ENCODE measurements around the gene FBRSL1.

FBRSL1 gene

GRCh38 chr12:132511516-132512196, 21.7 kb downstream of the FBRSL1 start:
- no peak for DNase-seq (ENCODE audit: low read depth)

DNA sequence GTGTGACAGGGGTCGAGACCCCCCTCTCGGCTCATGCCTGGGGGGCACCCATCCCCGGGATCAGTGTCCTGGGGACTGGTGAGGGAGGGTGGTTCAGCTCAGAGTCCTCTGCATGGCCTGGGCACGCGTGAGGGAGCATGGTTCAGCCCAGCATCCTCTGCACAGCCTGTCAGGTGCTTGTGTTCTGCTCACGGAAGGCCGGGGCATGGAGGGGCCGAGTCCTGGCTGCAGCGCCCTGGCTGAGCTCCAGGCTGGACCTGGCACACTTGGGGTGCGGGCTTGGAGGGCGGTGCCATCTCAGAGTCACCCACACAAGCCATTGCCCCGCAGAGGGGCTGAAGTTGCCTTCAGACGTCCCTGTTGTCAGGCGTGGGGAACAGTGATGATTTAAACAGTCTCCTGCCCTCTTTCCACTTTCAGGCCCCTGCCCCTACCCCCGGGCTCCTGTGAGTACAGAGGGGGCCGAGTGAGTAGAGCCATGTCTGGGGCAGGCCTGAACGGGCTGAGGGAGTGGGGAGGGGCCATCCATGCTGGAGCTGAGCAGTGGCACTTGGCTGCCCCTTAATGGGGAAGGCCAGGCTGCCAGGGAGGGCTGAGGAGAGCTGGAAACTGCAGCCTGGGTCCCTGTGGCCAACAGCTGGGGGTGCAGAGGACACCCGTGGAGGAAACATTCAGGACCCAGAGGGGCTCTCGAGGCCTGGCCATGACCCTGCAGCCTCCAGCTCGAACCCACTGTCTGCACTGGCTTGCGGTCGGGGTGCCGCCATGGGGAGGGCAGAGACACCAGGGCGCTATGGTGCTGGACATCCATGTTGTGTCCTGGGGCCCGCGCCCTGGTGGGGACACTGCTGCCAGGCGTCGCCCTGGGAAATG, 22.5 kb downstream of the FBRSL1 start:
- DNase-seq (ENCODE audit: low read depth): no peak

GRCh38 chr12:132513070-132513398, 23.1 kb downstream of the FBRSL1 start:
- peak; percentile 26 for DNase-seq (ENCODE audit: low read depth)

- DNase-seq (ENCODE audit: low read depth): no peak
Measured at GRCh38 chr12:132513458-132514135, 23.6 kb downstream of the FBRSL1 start.

DNA sequence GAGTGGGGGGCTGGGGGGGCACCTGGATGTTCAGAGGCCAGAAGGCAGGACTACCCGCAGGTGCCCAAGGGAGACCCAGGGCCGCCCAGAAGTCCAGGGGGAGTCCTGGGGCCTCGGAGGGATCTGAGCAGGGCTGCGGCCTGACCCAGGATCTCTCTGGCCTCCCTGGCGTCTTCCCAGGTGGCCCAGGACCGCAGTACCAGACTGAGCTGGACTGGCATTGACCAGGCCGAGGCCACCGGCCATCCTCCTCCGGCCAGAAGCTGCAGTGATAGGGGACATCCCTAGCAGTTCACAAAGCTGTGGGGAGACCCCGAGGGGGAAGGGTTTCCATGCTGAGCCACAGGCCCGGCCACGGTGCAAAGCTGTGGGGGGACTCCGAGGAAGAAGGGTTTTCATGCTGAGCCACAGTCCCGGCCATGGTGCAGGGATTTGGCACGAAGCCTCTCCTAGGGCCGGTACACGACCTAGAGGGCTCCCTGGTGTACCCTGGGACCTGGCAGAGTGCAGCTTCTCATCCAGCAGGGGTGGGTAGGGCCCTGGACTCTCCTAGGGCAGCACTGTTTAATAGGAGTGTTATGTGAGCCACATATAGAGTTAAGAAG, 24.4 kb downstream of the FBRSL1 start:
- DNase-seq (ENCODE audit: low read depth): no peak

DNA sequence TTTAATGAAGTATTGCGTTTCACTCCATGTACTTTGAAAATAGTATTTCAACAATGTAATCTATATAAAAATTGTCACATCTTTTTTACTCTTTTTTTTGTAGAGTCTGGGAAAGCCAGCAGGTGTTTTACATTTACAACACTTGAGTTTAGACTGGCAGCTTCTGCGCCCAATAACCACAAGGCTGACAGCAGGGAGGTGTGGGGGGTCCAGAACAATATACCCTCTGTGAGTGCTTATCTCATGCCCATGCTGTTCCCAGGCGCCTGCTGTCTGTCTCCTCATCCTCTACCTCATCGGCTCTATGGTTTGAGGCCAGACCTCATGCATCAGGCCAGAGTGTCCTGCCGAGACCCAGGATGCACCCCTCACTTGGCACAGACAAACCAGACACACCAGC, 24.9 kb downstream of the FBRSL1 start:
- DNase-seq (ENCODE audit: low read depth): no peak

DNA sequence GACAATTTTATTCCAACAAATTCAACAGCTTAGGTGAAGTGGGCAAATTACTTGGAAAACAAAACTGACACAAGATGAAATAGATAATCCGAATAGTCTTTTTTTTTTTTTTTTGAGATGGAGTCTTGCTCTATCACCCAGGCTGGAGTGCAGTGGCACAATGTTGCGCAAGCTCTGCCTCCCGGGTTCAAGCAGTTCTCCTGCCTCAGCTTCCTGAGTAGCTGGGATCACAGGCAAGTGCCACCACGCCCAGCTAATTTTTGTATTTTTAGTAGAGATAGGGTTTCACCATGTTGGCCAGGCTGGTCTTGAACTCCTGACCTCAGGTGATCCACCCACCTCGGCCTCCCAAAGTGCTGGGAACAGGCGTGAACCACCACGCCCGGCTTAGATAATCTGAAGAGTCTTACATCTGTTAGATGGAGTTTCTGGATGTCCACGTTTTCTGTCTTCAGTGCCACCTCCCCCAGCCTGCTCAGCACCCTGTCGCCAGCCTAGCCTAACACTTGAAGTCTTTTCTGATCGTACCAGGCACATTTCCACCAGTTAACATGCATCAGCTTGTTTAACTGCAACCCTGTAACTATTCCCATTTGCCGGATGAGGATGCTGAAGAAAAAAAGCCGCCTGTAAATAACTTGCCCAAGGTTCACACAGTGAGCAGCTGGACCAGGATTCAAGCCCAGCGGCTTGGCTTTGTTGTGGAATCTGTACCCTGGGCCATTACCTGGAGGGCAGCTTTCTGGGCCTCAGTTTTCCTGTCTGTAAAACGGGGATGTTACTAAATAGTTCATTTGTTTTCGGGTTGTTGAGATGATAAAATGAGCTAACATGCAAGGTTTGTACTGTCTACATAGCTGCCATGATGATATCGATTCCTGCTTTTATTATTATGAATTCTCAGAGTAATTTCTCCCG, 26.4 kb downstream of the FBRSL1 start:
- no peak for DNase-seq (ENCODE audit: low read depth)

- no peak for DNase-seq (ENCODE audit: low read depth)
Measured at GRCh38 chr12:132517013-132517739, 27.2 kb downstream of the FBRSL1 start.

DNA sequence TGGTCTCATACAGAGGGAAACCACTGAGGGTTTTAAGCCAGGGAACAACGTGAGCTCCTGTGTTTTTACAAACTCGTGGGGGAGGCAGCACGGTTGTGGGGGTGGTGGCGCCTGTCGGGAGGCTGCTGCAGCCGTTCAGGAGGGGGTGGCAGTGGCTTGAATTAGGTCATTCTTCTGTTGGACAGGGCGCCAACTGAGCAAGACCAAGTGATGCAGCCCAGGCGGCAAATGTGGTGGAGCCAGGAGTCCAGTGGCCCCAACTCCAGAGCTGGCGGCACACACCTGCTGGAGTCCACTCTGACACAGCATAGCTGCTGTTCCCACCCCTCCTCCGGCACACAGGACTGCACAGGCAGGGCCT, 27.8 kb downstream of the FBRSL1 start:
- no peak for DNase-seq (ENCODE audit: low read depth)

DNA sequence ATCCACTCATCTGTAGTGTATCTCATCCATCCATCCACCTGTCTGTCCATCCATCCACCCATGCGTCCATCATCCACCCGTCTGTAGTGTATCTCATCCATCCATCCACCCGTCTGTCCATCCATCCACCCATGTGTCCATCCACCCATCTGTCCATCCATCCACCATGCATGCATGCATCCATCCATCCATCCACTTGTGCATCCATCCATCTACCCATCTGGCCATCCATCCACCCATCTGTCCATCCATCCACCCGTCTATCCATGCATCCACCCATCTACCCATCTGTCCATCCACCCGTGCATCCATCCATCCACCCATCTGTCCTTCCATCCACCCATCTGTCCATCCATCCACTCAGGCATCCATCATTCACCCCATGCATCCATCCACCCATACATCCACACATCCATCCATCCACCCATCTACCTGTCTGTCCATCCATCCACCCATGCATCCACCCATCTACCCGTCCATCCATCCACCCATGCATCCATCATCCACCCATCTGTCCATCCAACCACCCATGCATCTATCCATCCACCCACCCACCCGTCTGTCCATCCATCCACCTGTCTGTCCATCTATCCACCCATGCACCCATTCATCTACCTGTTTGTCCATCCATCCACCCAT, 28.5 kb downstream of the FBRSL1 start:
- DNase-seq (ENCODE audit: low read depth): no peak

GRCh38 chr12:132520421-132521199, 30.7 kb downstream of the FBRSL1 start:
- no peak for DNase-seq (ENCODE audit: low read depth)

DNA sequence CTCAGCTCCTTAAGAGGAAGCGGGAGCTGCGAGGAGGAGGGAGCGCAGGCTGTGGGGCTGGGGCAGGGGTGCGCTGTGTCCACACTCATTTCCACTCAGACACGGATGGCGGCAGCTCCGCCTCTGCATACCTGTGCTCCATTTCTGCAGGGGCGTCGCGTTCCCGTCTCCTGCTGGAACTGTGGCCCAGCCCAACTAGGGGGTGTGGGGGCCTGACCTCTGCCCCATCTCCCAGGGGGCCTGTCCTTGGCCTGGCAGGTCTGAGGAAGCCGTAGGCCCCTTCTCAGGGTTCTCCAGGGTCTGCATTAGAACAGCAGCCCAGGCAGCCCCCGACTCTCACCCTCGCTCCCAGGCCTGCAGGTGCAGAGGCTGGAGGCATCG, 31.2 kb downstream of the FBRSL1 start:
- no peak for DNase-seq (ENCODE audit: low read depth)

DNA sequence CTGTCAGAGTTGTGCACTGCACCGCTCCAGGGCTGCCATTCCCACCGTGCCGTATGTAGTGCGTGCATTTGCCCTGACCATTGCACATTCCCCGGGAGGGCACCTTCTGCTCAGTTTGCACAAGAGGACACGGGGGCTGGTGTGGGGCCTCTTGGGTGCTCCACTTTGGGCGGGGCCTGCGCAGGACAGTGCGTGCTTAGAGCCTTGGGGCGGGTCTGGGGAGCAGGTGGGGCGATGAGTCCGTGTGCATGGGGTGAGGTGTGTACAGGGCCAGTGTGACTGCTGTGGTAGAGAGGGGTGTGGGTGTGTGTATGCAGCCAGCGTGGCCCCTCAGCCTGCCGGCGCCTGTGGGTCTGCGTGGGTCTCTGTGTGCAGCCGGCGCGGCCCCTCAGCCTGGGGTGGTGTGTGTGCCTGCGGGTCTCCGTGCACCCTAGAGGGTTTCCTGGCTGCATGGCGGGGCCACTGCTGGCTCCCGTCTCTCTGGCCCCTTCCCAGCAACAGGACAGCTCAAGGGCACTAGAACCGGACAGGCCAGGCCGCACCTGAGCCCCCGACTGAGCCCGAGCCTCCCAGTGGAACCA, 31.9 kb downstream of the FBRSL1 start:
- no peak for DNase-seq (ENCODE audit: low read depth)

DNA sequence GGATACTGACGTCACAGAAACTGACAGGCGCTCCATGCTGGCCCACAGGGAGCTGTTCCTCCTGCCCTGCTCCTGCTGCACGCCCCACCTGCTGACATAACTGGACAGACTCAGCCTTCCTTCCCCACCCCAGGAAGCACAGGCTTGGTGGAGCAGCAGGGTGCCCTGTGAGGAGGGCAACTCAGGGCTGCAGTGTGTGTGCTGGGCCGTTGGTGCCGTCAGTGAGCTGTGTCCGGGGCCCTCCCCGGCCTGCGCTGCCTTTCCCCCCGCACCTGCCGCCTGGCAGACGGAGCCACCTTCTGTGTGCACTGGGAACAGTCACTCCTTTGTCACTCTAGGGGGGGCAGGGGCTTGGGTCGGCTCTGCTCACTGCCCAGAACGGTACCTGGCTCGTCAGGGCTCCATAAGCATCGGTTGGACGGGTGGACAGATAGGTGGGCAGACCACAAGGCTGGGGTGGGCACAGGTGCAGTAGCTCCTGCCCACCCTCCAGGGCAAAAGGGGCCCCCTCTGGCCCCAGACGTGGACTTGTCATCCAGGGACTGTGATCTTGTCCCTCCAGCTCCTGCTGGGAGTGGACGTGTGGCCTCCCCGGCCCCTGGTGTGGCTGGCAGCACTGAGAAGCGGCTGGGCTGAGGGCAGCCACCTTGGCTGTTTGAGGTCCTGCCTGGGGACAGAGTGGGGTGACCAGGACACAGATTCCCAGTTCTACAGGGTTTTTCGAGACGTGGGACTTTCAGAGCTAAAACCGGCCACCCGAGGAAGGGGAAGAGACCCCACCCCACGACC, 32.8 kb downstream of the FBRSL1 start:
- DNase-seq (ENCODE audit: low read depth): no peak

DNA sequence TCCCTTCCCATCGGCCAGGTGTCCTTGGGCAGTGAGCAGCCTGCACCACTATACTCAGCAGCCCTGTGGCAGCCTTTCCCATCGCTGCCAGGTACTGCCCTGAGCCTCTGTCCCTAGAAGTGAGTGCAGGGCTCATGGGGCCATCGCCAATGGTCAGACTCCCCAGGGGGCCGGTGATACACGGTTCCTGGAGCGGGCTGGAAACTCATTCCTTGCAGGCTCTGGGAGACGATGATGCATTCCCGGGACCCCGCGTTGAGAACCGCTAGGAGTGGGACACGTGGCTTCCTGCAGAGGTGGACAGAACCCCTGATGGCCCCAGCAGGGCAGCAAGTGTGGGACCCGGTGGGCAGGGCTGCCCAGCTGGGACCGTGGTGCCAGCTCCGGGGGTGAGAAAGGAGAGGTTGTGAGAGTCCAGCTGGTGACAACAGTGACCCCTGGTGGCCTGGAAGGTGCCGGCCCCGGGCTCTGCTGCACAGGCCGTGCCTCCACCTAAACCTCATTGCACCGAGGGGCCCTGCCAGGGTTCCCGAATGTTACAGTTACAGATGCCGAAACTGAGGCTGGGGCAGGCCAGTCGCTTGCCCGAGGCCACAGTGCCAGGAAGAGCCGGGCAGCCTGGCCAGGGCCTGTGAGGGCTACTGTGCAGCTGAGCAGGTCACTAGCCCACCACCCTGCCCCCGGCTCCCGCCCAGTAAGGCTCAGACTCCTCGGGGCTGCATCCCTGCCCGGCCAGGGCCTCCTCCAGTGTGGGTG, 33.8 kb downstream of the FBRSL1 start:
- DNase-seq (ENCODE audit: low read depth): no peak

DNA sequence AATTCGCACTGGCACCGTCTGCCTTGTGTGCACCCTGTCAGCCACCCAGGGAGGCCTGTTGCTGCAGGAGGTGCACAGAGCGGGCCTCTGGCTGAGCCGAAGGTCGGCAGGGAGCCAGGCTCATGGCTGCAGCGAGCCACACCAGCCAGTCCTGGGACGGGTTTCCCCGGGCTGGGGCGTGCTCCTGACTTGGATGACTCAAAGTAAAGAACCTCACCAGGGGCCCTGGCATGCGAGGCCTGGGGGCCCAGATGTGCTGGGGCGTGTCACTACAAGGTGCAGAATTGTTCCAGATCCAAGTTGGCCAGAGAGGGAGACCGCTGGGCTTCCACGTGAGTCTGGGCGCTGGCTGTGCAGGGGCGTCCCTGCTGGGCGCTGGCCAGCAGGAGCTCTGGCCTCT, 34.5 kb downstream of the FBRSL1 start:
- DNase-seq (ENCODE audit: low read depth): peak; percentile 4

- no peak for DNase-seq (ENCODE audit: low read depth)
Measured at GRCh38 chr12:132525011-132525832, 35.3 kb downstream of the FBRSL1 start.
